ENCODE data around the gene KIAA1217. TPM values are rescaled to one million over a fixed set of nuclear protein-coding genes. Genes with fewer than 3 reads are reported as not detected.
"Not testable (repeated sequence)": the region's sequence is repeated elsewhere in the genome, so short reads cannot be mapped to it uniquely, and the experiment has no call there.

The KIAA1217 gene
- polyA plus RNA-seq, 3 donors, result not detected

DNA sequence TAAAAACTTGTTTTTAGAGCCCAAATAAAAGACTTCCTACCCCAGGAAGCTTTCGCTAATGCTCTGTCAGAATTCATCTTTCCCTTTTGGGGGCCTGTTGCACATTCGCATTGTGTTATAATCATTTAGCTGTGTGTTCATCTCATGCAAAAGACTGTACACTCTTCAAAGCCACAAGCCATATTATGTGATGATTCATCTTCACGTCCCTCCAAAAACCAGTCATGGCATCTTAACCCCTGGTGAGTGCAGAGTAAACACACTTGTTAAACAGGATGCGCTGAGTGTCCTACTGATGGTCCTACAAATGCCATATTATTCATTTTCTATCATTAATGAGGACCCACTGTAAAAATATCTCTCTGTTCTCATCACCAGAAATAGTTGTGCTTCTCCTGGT is 235.4 kb downstream of the KIAA1217 start:
- intact Hi-C loops (cut with micrococcal nuclease), result no loop called here
- TF ChIP-seq, protein P1, sequence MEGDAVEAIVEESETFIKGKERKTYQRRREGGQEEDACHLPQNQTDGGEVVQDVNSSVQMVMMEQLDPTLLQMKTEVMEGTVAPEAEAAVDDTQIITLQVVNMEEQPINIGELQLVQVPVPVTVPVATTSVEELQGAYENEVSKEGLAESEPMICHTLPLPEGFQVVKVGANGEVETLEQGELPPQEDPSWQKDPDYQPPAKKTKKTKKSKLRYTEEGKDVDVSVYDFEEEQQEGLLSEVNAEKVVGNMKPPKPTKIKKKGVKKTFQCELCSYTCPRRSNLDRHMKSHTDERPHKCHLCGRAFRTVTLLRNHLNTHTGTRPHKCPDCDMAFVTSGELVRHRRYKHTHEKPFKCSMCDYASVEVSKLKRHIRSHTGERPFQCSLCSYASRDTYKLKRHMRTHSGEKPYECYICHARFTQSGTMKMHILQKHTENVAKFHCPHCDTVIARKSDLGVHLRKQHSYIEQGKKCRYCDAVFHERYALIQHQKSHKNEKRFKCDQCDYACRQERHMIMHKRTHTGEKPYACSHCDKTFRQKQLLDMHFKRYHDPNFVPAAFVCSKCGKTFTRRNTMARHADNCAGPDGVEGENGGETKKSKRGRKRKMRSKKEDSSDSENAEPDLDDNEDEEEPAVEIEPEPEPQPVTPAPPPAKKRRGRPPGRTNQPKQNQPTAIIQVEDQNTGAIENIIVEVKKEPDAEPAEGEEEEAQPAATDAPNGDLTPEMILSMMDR (IDR thresholded peaks at IDR 0.05), result no peak
- Histone ChIP-seq H2AFZ (ENCODE audit: insufficient read depth, low read depth, low read length, poor library complexity, severe bottlenecking) (no peak overlapping the region), H3K27ac (ENCODE audit: low read depth in 1 of 2, low read length in 2 of 2) (no peak overlapping the region), H3K9ac (ENCODE audit: insufficient read depth, low read length, poor library complexity, severe bottlenecking) (no peak overlapping the region), H3K27me3 (ENCODE audit: control insufficient read depth in 2 of 2, insufficient read depth in 2 of 2, low read length in 2 of 2) (no peaks in the 10 kb centered on the region), H4K20me1 (ENCODE audit: insufficient read depth, low read length) (no peaks in the 10 kb centered on the region), H3K4me1 (ENCODE audit: control insufficient read depth in 1 of 2, insufficient read depth in 2 of 2, low read length in 2 of 2) (no peaks in the 10 kb centered on the region), H3K36me3 (replicated peaks in 1 of 2; ENCODE audit: control insufficient read depth in 1 of 2, insufficient read depth in 2 of 2, low read length in 2 of 2) (no peaks in the 10 kb centered on the region), H3K4me3 (replicated peaks in 1 of 3; ENCODE audit: low read depth in 2 of 3, low read length in 3 of 3) (no peak overlapping the region), H3K79me2 (ENCODE audit: insufficient read depth, low read length) (no peaks in the 10 kb centered on the region), H3K4me2 (replicated peaks; ENCODE audit: extremely low read depth, low read length, poor library complexity, severe bottlenecking) (no peak overlapping the region), H3K9me3 (replicated peaks in 1 of 2; ENCODE audit: control insufficient read depth in 1 of 2, insufficient read depth in 1 of 2, low read length in 2 of 2) (no peaks in the 10 kb centered on the region)
- DNase-seq, result no peak
- WGBS (ENCODE audit: insufficient coverage), result no CpG with 5 or more reads among the region's 4 CpGs
- H3K27me3 Mint-ChIP-seq (ENCODE audit: low read depth in 3 of 3), result peaks cover 0 to 2% (median 0%) of the 10 kb centered on the region in 3 donors
- no peaks in the 10 kb centered on the region for H3K36me3 Mint-ChIP-seq
- H3K4me1 Mint-ChIP-seq, result no peaks in the 10 kb centered on the region
- peaks cover 0 to 9% (median 0%) of the 10 kb centered on the region in 7 donors for H3K9me3 Mint-ChIP-seq
- no peak overlapping the region for H3K27ac Mint-ChIP-seq
- no peak overlapping the region for H3K4me3 Mint-ChIP-seq

DNA sequence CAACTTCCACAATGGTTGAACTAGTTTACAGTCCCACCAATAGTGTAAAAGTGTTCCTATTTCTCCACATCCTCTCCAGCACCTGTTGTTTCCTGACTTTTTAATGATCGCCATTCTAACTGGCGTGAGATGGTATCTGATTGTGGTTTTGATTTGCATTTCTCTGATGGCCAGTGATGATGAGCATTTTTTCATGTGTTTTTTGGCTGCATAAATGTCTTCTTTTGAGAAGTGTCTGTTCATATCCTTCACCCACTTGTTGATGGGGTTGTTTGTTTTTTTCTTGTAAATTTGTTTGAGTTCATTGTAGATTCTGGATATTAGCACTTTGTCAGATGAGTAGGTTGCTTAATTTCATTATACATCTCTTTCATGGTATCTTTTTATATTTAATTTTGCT is 237.0 kb downstream of the KIAA1217 start:
- H3K4me3 ChIP-seq (replicated peaks in 1 of 3; ENCODE audit: low read depth in 2 of 3, low read length in 3 of 3); DNase-seq; H3K27me3 ChIP-seq (ENCODE audit: control insufficient read depth in 2 of 2, insufficient read depth in 2 of 2, low read length in 2 of 2); H3K27me3 Mint-ChIP-seq (ENCODE audit: low read depth in 3 of 3); H2AFZ ChIP-seq (ENCODE audit: insufficient read depth, low read depth, low read length, poor library complexity, severe bottlenecking); H3K9ac ChIP-seq (ENCODE audit: insufficient read depth, low read length, poor library complexity, severe bottlenecking); H3K27ac ChIP-seq (ENCODE audit: low read depth in 1 of 2, low read length in 2 of 2); H3K4me2 ChIP-seq (replicated peaks; ENCODE audit: extremely low read depth, low read length, poor library complexity, severe bottlenecking); H4K20me1 ChIP-seq (ENCODE audit: insufficient read depth, low read length); H3K36me3 ChIP-seq (replicated peaks in 1 of 2; ENCODE audit: control insufficient read depth in 1 of 2, insufficient read depth in 2 of 2, low read length in 2 of 2); H3K9me3 ChIP-seq (replicated peaks in 1 of 2; ENCODE audit: control insufficient read depth in 1 of 2, insufficient read depth in 1 of 2, low read length in 2 of 2); H3K36me3 Mint-ChIP-seq; H3K27ac Mint-ChIP-seq; H3K4me3 Mint-ChIP-seq; H3K9me3 Mint-ChIP-seq; H3K79me2 ChIP-seq (ENCODE audit: insufficient read depth, low read length); H3K4me1 ChIP-seq (ENCODE audit: control insufficient read depth in 1 of 2, insufficient read depth in 2 of 2, low read length in 2 of 2); H3K4me1 Mint-ChIP-seq; intact Hi-C loops (cut with micrococcal nuclease): not testable (repeated sequence)
- WGBS (ENCODE audit: insufficient coverage), result no CpG with 5 or more reads among the region's 2 CpGs
